ENCODE results near the gene LYPD1.

Gene LYPD1

DNA sequence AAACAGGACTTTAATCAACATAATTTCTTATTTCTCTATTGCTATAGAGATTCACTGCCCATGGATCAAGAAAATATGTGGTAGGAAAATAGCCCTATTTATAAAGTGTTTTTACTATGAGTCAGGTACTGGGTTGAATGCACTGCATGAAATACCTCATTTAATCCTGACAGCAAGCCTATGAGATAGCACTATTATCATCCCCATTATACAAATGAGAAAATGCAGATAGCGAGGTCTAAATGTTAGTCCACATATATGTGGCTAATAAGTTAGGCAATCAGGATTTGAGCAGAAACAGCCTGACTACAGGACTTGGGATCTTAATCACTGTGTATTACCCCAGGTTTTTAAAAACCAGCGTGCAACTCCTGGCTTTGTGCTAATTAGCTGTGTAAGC lies 8.5 kb upstream of the LYPD1 start:
- no peak overlapping the region for H3K4me3 ChIP-seq (ENCODE audit: low read length)
- TF ChIP-seq ZNF274 (IDR thresholded peaks at IDR 0.05; ENCODE audit: low read depth, low read length): no peak

DNA sequence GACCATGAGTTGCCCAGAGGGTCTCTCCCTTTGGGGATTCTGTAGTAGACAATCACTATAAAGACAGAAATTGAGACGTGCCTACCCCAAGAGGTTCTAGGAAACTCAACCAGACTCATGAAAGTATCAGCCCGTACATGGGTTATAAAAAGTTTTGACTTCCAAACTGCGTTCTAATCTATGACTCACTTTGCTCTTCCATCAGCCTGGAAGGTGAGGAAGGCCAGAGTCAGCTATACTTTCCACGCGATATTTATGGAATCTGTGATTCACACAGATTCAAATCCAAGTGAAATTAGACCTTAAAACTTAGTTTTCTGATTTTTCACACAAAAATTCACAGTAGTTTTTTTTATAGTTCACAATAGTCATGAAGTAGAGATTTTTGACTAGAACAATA lies 7.7 kb upstream of the LYPD1 start:
- TF ChIP-seq ZNF274 (IDR thresholded peaks at IDR 0.05; ENCODE audit: low read depth, low read length): no peak
- no peak overlapping the region for H3K4me3 ChIP-seq (ENCODE audit: low read length)

DNA sequence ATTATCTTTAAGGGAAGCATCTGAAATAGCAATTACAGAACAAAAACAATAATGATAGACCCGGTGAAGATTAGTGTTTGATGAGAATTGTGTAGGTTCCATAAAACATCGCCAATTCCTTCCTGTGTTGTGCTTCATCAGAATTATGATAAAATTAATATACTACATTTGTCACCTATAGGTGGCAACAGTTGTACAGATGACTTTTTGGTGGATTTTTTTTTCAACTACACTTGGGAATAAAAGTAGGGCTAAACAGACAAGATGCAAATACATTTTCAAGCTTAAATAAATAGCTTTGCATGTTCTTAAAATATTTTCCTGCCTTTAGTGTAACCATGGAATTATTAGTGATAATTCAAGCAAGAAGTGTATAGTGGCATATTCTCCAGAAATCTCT lies 7.0 kb upstream of the LYPD1 start:
- no peak for TF ChIP-seq ZNF274 (IDR thresholded peaks at IDR 0.05; ENCODE audit: low read depth, low read length)

DNA sequence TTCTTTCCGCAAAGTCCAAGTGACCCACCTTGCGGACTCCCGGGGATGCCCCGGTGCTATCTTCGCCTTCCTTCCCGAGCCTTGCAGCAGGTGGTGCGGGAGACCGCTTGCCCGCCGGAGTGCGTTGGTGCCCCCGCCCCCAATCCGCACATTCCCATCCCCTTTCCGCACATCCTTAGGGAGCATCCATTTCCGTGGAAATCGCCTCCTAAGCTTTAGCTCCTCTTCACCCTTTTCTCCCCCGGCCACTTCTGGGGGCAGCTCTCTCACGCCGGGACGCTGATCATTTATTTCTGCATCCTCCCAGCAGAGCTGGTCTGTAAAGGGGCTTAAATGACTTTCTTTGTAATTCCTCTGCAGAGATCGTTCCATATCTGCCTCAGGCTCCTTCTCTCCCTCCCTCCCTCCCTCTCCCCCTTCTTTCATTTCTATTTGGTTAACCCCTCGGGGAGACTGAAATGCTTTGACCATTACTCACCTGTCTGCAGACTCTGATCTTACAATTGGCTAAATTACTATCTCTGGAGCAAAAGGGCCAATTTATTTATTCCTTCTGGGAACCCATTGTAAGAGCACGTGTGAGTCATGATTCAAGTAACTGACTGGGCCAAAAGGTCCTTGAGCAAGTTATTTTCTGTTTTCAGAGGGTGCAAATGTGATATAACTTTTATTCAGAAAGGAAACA lies 1.3 kb upstream of the LYPD1 start:
- no peak for TF ChIP-seq ZNF274 (IDR thresholded peaks at IDR 0.05; ENCODE audit: low read depth, low read length)
- H3K4me3 ChIP-seq (ENCODE audit: low read length): no peak overlapping the region

More for the DNA sequence above, 7.0 kb upstream of the LYPD1 start:
- no peak overlapping the region for H3K4me3 ChIP-seq (ENCODE audit: low read length)

DNA sequence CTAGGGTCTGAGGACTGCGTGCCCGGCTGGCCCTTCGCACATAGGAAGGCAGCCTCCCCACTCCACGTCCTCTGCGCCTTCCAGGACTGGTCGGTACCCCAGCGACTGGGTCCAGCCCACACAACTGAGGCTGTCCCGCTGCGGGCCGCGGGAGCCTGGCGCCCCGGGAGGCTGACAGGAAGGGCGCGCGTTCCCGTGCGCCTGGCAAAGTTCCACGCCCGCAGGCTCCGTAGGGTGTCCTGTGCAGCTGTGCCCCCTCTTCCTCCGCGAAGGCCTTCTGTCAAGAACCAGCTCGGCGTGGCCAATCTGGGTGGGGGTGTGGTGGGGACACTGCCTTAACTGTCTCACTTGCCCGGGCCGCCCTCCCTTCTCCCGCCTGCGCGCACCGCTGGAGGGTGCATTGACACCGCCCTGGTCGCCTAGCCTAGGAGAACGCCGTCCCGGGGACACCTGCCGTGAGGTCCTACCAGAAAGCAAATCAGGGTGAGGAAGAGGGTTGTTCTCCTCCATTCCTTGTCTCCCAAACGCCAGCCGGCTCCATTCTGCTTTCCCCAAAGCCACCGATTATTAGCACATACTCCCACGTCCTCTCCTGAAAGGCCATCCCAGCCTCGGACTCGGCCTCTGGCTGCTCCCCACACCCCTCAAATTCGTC lies 618 bp upstream of the LYPD1 start:
- H3K4me3 ChIP-seq (ENCODE audit: low read length): no peak overlapping the region
- TF ChIP-seq ZNF274 (IDR thresholded peaks at IDR 0.05; ENCODE audit: low read depth, low read length): no peak

DNA sequence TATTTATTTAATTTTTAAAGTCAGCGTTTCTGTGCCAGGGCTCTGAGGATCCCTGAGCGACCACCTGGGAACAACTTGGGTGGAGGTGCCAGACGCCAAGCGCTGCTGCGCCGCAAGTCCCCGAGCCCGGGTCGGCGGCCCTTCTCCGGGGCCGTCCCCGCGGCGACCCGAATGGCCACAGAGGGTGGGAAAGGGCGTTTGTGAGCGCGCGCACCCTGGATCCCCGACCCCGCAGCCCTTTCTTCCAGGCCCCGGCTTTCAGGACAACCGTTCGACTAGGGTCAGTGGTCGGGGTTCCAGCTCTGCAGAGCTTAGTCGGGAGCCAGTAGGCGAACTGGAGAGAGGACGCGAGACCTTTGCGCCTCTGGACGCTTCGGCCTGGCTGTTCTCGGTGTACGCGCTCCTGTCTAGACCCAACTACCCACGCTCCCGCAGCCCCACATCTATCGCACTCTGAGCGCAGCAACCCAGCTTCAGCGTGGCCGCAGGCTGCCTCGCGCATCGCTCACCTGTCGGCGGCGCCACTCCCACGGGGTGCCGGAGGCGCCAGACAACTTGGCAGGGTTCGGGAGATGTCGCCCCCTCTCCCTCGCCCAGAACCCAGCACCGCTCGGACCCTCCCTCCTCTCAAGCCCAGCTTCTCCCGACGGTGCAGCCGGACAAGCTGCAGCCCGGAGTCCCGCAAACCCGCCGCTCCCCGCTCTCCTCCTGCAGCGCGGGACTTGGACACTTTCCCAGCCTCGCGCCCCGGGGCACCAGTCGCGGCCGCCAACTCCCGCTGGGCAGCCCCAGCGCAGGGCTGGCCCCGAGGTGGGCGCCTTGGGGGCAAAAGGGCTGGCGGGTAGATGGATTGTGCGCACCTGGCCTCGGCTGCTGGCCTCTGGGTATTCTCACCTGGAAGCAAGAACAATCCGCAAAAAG lies 758 bp downstream of the LYPD1 start:
- TF ChIP-seq ZNF274 (IDR thresholded peaks at IDR 0.05; ENCODE audit: low read depth, low read length): no peak
- no peak overlapping the region for H3K4me3 ChIP-seq (ENCODE audit: low read length)

DNA sequence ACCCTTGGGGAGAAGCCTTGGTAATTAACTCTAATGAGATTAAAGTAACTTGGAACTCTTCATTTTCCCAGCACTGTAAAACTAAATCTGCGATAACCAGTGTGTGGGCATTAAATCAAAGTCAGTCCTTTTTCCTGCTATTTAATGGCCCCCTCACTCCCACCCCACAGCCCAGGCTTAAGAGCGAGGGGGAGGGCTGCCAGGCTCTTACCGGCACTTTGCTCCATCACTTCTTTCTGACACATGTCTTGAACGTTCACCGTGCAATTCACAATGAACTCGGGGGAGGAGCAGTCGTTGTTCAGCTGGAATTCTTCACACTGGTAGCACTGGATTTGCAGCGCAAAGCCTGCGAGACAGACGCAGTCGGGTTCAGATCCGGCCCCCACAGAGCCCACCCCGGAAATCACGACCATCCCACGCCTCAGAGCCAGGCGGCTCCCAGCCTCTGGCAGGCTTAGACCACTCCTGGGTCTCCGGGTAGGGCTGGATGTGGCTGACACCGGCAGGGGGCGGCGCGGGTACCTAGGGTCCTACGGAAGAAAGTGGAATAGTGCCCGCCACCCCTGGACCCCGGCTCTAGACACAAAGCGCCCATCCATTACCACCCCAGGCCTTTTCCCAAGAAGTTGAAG lies 1.7 kb downstream of the LYPD1 start:
- no peak overlapping the region for H3K4me3 ChIP-seq (ENCODE audit: low read length)
- no peak for TF ChIP-seq ZNF274 (IDR thresholded peaks at IDR 0.05; ENCODE audit: low read depth, low read length)

DNA sequence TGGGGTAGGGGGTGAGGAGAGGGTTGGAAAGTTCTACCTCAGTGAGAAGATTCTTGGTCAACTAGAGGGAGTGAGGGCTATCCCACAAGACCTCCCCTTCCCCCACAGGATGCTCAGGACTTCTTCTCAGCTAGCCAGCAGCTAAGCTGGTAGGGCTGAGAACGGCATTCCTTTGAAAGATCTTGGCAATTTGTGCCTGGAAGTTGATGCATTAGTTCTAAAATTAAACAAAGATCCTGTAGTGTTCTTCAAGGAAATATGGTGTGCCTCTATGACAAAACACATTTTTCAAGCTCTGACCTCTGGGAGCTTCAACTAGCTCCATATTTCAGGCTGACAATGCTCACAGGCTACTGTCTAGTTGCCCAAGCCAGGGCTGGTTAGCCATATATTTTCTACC lies 2.3 kb downstream of the LYPD1 start:
- no peak for TF ChIP-seq ZNF274 (IDR thresholded peaks at IDR 0.05; ENCODE audit: low read depth, low read length)
- H3K4me3 ChIP-seq (ENCODE audit: low read length): no peak overlapping the region

DNA sequence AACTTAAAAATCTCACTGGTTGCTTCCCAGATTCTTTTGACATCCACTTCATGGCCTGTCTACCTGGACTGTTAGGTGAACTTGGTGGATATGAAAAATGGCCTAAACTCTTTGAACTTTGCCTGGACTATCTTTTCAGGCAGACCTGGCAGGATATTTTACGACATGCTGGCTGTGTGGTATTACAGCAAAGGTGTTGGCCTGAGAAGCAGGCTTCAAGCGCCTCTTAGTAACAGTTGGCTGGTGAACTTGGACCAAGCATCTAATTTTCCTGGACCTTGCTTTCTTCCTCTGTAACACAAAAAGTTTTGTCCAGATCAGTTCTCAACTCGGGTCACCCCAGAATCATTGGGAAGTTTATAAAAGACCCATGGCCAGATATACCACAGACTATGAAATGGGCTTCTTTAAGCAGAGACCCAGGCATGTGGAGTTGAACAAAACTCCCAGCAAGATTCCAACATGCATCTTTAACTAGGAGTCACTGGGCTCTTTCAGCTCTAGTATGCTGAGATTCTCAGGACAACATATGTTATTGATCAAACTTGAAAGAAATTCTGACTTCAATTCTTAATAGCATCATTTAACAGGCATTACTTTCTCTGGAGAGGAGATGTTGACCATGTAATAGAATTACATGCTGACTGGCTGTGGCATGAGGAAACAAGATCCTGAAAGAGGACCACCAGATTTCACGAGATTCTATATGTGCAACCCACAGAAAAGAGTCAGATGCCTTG lies 4.4 kb downstream of the LYPD1 start:
- no peak for TF ChIP-seq ZNF274 (IDR thresholded peaks at IDR 0.05; ENCODE audit: low read depth, low read length)
- H3K4me3 ChIP-seq (ENCODE audit: low read length): no peak overlapping the region

DNA sequence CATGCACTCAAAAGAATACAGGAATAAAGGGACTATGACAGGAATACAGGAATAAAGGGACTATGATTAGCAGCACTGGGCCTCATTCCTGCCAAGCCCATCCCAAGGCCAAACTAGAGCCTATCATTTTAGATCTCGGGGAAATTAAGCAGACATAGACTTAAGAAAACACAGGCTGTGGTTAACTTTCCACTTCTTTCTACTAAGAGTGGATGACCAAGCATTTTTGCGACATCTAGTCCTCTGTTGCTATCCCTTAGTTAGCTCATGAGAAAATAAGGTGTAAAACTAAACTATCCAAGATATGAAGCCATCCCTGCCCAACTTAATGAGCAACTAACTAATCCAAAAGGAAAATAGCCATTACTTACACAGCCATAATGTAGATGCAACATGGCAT lies 5.9 kb downstream of the LYPD1 start:
- H3K4me3 ChIP-seq (ENCODE audit: low read length): no peak overlapping the region
- no peak for TF ChIP-seq ZNF274 (IDR thresholded peaks at IDR 0.05; ENCODE audit: low read depth, low read length)

DNA sequence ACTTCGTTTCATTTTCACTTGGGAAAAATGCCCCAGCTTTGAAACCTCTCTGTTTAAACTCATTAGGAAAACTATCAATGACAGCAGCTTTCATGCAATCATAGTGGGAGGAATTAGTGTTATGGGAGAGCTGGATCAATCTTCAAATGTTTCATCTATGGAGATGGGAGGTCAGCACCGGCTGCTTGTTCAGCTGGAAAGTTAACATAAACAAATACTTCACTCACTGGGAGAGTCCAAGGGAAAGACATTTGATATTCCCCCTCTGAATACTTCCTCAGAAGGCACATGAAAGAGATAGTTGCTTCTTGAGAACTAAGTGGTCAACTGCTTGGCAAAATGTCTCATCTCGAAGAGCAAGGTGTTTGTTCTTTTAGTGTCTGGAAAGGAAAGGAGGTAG lies 7.3 kb downstream of the LYPD1 start:
- no peak for TF ChIP-seq ZNF274 (IDR thresholded peaks at IDR 0.05; ENCODE audit: low read depth, low read length)

DNA sequence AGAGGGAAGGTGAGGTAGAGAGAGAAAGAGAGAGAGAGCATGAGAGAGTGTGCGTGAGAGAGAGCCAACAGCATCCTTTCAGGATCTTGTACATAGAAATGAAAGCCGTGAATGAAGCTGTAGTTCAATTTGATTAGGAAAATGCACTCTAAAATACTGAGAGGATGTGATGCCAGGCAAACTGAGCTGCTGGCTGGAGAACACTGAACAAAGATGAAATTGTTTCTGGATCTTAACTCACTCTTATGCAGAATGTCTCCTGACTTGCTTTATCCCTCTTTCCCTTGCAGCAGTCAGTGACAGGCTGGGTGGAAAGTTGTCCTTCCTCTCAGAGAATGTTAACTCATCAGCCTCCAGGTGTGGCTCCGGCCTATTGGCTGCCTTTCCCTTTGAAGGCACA lies 10.7 kb downstream of the LYPD1 start:
- H3K4me3 ChIP-seq (ENCODE audit: low read length): no peak overlapping the region
- no peak for TF ChIP-seq ZNF274 (IDR thresholded peaks at IDR 0.05; ENCODE audit: low read depth, low read length)

More for the DNA sequence above, 7.3 kb downstream of the LYPD1 start:
- no peak overlapping the region for H3K4me3 ChIP-seq (ENCODE audit: low read length)

DNA sequence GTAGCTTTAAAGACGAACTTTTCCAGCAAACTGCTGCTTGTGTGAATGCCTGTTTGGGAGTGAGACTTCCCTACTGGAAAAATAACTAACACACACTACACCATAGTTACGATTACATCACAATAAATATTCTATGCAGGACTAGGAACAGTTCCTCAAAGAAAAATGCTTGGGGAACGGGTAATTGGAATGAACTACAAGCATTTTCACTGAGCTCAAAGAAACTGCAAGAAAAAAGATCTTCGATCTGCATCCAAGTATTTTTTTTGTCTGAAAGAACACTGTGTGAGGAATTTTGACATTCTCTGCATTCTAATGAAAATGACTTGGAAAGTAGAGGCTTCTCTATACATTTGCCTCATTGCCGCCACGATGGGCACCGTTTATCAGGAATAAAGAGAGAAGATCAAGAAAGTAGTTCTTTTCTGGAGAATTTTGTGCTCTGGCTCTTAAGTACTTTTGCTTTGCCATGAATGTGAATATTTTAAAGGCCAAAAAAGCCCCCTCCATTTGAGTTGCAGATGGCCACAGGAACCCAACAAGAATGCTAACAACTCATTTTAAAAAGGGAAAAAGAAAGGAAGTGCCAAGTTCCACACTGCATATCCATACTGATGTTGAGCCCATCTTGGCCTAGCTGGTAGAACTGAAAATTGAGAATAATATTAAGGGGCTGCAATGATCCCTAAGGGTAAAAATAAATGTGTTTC lies 13.6 kb downstream of the LYPD1 start:
- no peak for TF ChIP-seq ZNF274 (IDR thresholded peaks at IDR 0.05; ENCODE audit: low read depth, low read length)
- H3K4me3 ChIP-seq (ENCODE audit: low read length): no peak overlapping the region
